Measurements from ENCODE around the gene AIF1.
A peak's percentile ranks its signal among the peaks of the same experiment; 100 is the strongest.

The AIF1 gene

DNA sequence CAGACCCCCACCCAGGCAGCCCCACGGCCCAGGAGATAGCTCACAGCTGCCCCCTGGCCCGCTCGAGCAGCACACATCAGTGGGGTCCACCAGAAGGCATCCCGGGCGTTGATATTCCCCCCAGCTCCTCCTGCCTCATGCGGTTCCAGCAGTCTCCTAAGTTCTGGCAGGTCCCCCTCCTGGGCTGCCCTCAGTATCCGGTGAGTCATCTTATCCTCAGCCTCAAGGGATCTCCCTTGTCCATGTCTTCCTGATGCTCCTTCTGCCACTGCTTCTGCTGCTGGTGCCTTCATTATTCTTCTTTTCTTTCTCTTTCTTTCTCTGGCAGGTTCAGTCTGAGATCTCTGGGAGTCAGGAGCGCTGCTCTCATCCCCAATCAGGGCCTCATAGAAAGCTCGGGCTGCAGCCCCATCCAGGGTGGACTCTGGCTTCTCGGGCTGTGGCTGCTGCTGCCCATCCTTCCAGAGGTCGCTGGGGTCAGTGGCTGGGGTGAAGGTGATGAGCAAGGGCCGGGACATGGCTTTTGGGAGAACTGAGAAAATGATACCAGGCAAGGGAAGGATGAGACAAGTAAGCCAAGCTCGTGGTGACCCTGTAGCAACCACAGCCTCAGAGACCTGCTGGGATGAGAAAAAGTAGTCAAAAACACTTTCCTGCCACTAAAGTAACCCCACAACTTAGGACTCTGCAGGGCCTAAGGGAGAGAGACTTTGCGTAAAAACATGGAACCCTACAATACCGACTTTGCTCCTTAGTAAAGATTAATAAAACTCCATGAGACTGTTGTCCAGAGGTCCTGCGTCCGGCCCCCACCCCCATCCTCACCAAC, 49.1 kb downstream of the AIF1 start:
- peak in 2 of 3 experiments; percentile 30 to 50 for DNase-seq

DNA sequence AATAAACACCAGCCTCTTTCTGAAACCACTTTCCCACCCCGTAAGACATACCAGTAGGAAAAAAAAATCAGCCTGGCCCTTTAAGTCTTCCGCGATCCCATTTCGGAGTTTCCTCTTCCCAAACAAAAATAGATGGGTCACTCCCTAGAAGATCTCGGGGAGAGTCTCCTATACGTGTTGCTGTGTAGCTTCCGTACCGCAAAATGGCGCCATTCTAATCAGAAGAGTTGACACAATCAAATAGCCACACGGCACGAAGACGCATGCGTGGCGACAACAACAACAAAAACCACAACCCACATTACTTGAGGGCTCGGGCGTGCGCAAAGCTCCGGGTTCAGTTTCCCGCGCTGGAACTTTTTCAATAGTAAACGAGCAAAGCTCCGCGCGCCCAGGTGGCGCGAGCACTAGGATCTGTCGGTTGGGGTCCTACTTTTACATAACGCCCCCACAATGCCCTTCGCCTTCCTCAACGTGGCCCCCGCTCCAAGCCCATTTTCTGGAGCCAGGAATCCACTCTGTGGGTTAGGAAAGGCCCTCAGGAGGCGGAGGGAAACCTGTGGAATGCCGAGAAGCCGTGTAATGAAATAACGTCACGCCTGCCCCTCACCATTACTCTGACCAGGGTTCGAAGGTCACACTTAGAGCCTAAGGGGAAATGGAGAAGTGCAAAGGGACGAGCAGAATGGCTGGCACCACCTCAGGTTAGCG, 49.9 kb downstream of the AIF1 start, which contains the start of gene GPANK1:
Gene GPANK1, minus strand, starts transcription at position 208 of the 711 bp plus-strand sequence. CDS start 519 bp downstream, outside the sequence.
- DNase-seq = peak; percentile 86 to 96 (median 94)

DNA sequence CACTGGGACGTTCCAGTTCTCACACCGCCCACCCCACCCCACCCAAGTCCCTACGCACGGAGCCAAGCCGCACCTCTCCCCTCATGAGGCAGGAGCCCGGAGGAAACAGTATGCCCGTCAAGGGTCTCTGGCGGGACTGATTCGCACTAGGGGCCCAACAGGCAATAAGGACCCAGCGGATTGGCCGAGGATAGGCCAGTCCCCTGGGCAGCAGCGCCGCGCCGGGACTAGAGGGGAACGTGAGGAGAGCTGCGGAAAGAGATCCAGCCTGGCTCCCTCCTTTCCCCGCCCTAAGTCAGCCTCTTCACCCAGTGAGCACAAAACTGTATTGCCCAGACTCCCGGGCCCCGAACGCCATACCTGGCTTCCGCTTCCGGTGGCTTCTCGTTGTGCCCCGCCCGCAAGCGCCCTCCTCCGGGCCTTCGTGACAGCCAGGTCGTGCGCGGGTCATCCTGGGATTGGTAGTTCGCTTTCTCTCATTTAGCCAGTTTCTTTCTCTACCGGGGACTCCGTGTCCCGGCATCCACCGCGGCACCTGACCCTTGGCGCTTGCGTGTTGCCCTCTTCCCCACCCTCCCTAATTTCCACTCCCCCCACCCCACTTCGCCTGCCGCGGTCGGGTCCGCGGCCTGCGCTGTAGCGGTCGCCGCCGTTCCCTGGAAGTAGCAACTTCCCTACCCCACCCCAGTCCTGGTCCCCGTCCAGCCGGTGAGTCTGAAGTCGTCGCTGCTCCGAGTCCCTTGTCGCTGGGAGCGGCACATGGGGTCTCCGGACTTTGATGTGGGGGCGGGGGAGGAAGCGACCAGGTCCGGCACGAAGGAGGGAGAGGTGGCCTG, 50.7 kb downstream of the AIF1 start, which contains the start of gene CSNK2B:
Gene CSNK2B, plus strand, starts transcription at position 580 of the 836 bp plus-strand sequence. CDS start 752 bp downstream, outside the sequence.
- peak; percentile 95 to 98 (median 95) for DNase-seq

DNA sequence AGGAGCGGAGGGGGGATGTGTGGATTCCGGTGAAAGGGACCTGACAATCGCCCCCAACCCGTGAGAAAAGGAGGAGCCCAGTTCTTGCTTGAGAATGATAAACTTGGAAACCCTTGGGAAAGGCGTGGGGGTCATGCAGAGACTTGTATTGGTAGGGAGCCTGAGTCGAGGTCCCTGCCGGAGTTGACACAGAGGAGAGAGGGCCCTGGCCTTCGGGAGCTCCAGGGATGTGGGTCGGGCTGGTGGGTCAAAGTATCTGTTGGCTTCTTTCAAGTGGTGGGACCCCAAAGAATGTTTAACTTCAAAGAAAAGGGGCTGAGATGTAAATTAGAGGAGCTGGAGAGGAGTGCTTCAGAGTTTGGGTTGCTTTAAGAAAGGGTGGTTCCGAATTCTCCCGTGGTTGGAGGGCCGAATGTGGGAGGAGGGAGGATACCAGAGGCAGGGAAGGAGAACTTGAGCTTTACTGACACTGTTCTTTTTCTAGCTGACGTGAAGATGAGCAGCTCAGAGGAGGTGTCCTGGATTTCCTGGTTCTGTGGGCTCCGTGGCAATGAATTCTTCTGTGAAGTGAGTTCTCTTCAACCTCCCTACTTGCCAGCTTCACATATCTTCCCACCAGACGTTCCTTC, 51.4 kb downstream of the AIF1 start:
- no peak for DNase-seq

Data from NCI-H1417 (cell line).